T-cell (primary cell): ENCODE measurements around the gene SPAG5. TPM values are rescaled to one million over a fixed set of nuclear protein-coding genes. Genes with fewer than 3 reads are reported as not detected.

Source experiments
- ATAC-seq, 4 experiments: fragments of 200-7000 bp in 3 of 4; fragments of 150-1000 bp in 1 of 4; cut with Tn5 transposase; replicated peaks in 1 of 4; 1 replicate in 3 of 4; 2 replicates in 1 of 4; pipeline ENCODE4 v1.10.0; 2021; ENCODE audit warnings: moderate library complexity in 3 of 4, mild to moderate bottlenecking in 2 of 4, moderate number of reproducible peaks in 1 of 4
- CTCF ChIA-PET, 2 donors: fragments of 300-600 bp; sonication (Branson Sonifier 250); formaldehyde crosslinking; loops; one replicate each; lab custom pipeline; 2022; ENCODE audit warnings: antibody characterized with exemption in 2 of 2; lab: Charles Lee
- POLR2A ChIA-PET, 2 donors: fragments of 300-600 bp; sonication (Branson Sonifier 250); formaldehyde crosslinking; loops; one replicate each; lab custom pipeline; 2022; ENCODE audit warnings: antibody characterized with exemption in 2 of 2; lab: Charles Lee
- DNase-seq, 35 experiments: peaks; one replicate each; pipeline versions ENCODE4 v3.0.0 to v3.0.0-alpha.2; 2013 to 2023
- H3K27ac ChIP-seq: one replicate; pipeline ENCODE4 v1.5.1; 2013; ENCODE audit warnings: low read length
- H3K27me3 ChIP-seq, 2 experiments: replicated peaks in 1 of 2; 1 replicate in 1 of 2; 2 replicates in 1 of 2; pipeline versions ENCODE4 v1.6.1 to v1.7.0; 2013; ENCODE audit warnings: low read length in 1 of 2, mixed read lengths in 1 of 2; ENCODE audit not compliant: control insufficient read depth in 2 of 2, insufficient read depth in 2 of 2; ENCODE audit errors: extremely low read depth in 1 of 2
- H3K36me3 ChIP-seq, 2 donors: 1 replicate in 1 of 2; 2 replicates in 1 of 2; pipeline versions ENCODE4 v1.6.1 to v1.7.0; 2013; ENCODE audit warnings: low read length in 1 of 2; ENCODE audit not compliant: control insufficient read depth in 2 of 2, insufficient read depth in 1 of 2; ENCODE audit errors: extremely low read depth in 1 of 2
- H3K4me1 ChIP-seq, 2 experiments: 1 replicate in 1 of 2; 2 replicates in 1 of 2; pipeline versions ENCODE4 v1.6.1 to v1.7.0; 2013; ENCODE audit warnings: low read length in 2 of 2, mixed read lengths in 1 of 2; ENCODE audit not compliant: insufficient read depth in 2 of 2, control insufficient read depth in 1 of 2; ENCODE audit errors: extremely low read depth in 1 of 2
- H3K4me3 ChIP-seq, 2 donors: 1 replicate in 1 of 2; 2 replicates in 1 of 2; pipeline versions ENCODE4 v1.5.1 to v1.7.0; 2013; ENCODE audit warnings: mild to moderate bottlenecking in 2 of 2, low read length in 1 of 2, moderate library complexity in 1 of 2; ENCODE audit not compliant: control insufficient read depth in 1 of 2; ENCODE audit errors: extremely low read depth in 1 of 2
- H3K9me3 ChIP-seq: 2 replicates; pipeline ENCODE4 v1.7.0; 2013
- H3K27ac Mint-ChIP-seq, 2 donors: one replicate each; pipeline ENCODE4 v1.8.0; 2020 to 2021; ENCODE audit warnings: mild to moderate bottlenecking in 2 of 2, mixed read lengths in 2 of 2
- H3K27me3 Mint-ChIP-seq, 2 donors: one replicate each; pipeline ENCODE4 v1.8.0; 2021 to 2022; ENCODE audit warnings: mixed read lengths in 2 of 2
- H3K36me3 Mint-ChIP-seq: one replicate; pipeline ENCODE4 v1.8.0; 2021; ENCODE audit warnings: mixed read lengths
- H3K4me1 Mint-ChIP-seq, 3 donors: one replicate each; pipeline ENCODE4 v1.8.0; 2020 to 2022; ENCODE audit warnings: mixed read lengths in 3 of 3, mild to moderate bottlenecking in 1 of 3
- H3K4me3 Mint-ChIP-seq, 3 donors: one replicate each; pipeline ENCODE4 v1.8.0; 2020 to 2022; ENCODE audit warnings: mild to moderate bottlenecking in 3 of 3, mixed read lengths in 3 of 3, moderate library complexity in 3 of 3
- H3K9me3 Mint-ChIP-seq, 3 donors: one replicate each; pipeline ENCODE4 v1.8.0; 2020 to 2022; ENCODE audit warnings: mixed read lengths in 3 of 3
- WGBS: methylation state at CpG from one replicate; pipeline ENCODE4 v1.1.5; 2013; ENCODE audit warnings: missing lambda C conversion rate; ENCODE audit not compliant: insufficient coverage; 5-methylcytosine and 5-hydroxymethylcytosine counted together
- total RNA-seq, 35 experiments: library from RNA in 6 of 35; stranded (reverse) in 6 of 35; fragments of 120-200 nt in 1 of 35; gene quantifications; one replicate each; pipeline versions ENCODE4 v1.2.1 to v1.2.4 and lab custom pipeline; 2013 to 2026

The SPAG5 gene
- total RNA-seq, 5 donors from 2014 or later (not counting 1 experiment from before 2014, with no cell fraction given) = 7.7 to 26.5 (median 10.3) TPM

- H3K27ac ChIP-seq = no peak overlapping the region
- H3K27me3 ChIP-seq = peaks cover 0 to 17% of the 10 kb centered on the region in 2 experiments
- H3K27me3 Mint-ChIP-seq = peaks cover 0 to 6% of the 10 kb centered on the region in 2 donors
- H3K4me1 Mint-ChIP-seq = no peaks in the 10 kb centered on the region
- H3K4me1 ChIP-seq = no peaks in the 10 kb centered on the region
- no peak overlapping the region for H3K4me3 Mint-ChIP-seq
- H3K9me3 ChIP-seq = no peaks in the 10 kb centered on the region
- ATAC-seq (no peak), DNase-seq (no peak)
- H3K4me3 ChIP-seq = no peak overlapping the region
- H3K27ac Mint-ChIP-seq = no peak overlapping the region
- POLR2A ChIA-PET = no interaction called here
- H3K36me3 ChIP-seq = no peaks in the 10 kb centered on the region
- CTCF ChIA-PET = no interaction called here
- H3K9me3 Mint-ChIP-seq = no peaks in the 10 kb centered on the region
- WGBS = 97% methylated on average over 4 of the region's 7 CpGs
- no peaks in the 10 kb centered on the region for H3K36me3 Mint-ChIP-seq
These were observed 66.5 kb downstream of the SPAG5 start for GRCh38 chr17:28532050-28532960.

GRCh38 chr17:28530926-28531325 is 67.9 kb downstream of the SPAG5 start:
- peaks cover 0 to 16% of the 10 kb centered on the region in 2 experiments for H3K27me3 ChIP-seq
- H3K27ac ChIP-seq = no peak overlapping the region
- H3K27ac Mint-ChIP-seq = no peak overlapping the region

GRCh38 chr17:28530250-28530649 is 68.6 kb downstream of the SPAG5 start:
- ChIA-PET CTCF (no interaction called here), POLR2A (no interaction called here)
- Mint-ChIP-seq H3K36me3 (no peaks in the 10 kb centered on the region), H3K27ac (no peak overlapping the region), H3K9me3 (no peaks in the 10 kb centered on the region), H3K27me3 (peaks cover 0 to 6% of the 10 kb centered on the region in 2 donors), H3K4me1 (no peaks in the 10 kb centered on the region), H3K4me3 (no peak overlapping the region)
- no peak for ATAC-seq
- H3K36me3 ChIP-seq = no peaks in the 10 kb centered on the region
- no peak overlapping the region for H3K4me3 ChIP-seq
- no peaks in the 10 kb centered on the region for H3K4me1 ChIP-seq
- DNase-seq = no peak
- H3K9me3 ChIP-seq = no peaks in the 10 kb centered on the region
- no peak overlapping the region for H3K27ac ChIP-seq
- peaks cover 0 to 16% of the 10 kb centered on the region in 2 experiments for H3K27me3 ChIP-seq
- no CpG with 5 or more reads among the region's 4 CpGs for WGBS

More at GRCh38 chr17:28530926-28531325, 67.9 kb downstream of the SPAG5 start:
- Mint-ChIP-seq H3K36me3 (no peaks in the 10 kb centered on the region), H3K4me3 (no peak overlapping the region), H3K27me3 (peaks cover 0 to 6% of the 10 kb centered on the region in 2 donors), H3K4me1 (no peaks in the 10 kb centered on the region), H3K9me3 (no peaks in the 10 kb centered on the region)
- no peaks in the 10 kb centered on the region for H3K36me3 ChIP-seq
- CTCF ChIA-PET = no interaction called here
- H3K4me3 ChIP-seq = no peak overlapping the region
- H3K4me1 ChIP-seq = no peaks in the 10 kb centered on the region
- DNase-seq (no peak), ATAC-seq (no peak)
- no CpG with 5 or more reads among the region's 7 CpGs for WGBS
- POLR2A ChIA-PET = no interaction called here
- no peaks in the 10 kb centered on the region for H3K9me3 ChIP-seq

GRCh38 chr17:28529013-28529400 is 69.8 kb downstream of the SPAG5 start:
- Histone ChIP-seq H3K4me3 (no peak overlapping the region), H3K36me3 (no peaks in the 10 kb centered on the region), H3K27me3 (peaks cover 0 to 16% of the 10 kb centered on the region in 2 experiments), H3K9me3 (no peaks in the 10 kb centered on the region), H3K27ac (no peak overlapping the region), H3K4me1 (no peaks in the 10 kb centered on the region)
- Mint-ChIP-seq H3K36me3 (no peaks in the 10 kb centered on the region), H3K4me3 (no peak overlapping the region), H3K27ac (no peak overlapping the region), H3K9me3 (no peaks in the 10 kb centered on the region), H3K27me3 (peaks cover 0 to 6% of the 10 kb centered on the region in 2 donors), H3K4me1 (no peaks in the 10 kb centered on the region)
- POLR2A ChIA-PET = no interaction called here
- CTCF ChIA-PET = no interaction called here
- DNase-seq (no peak), ATAC-seq (no peak)
- no CpG with 5 or more reads among the region's 3 CpGs for WGBS

- Mint-ChIP-seq H3K27ac (no peak overlapping the region), H3K4me1 (no peaks in the 10 kb centered on the region), H3K36me3 (no peaks in the 10 kb centered on the region), H3K9me3 (no peaks in the 10 kb centered on the region), H3K27me3 (peaks cover 0 to 3% of the 10 kb centered on the region in 2 donors), H3K4me3 (no peak overlapping the region)
- no peak for ATAC-seq
- Histone ChIP-seq H3K4me1 (no peaks in the 10 kb centered on the region), H3K36me3 (no peaks in the 10 kb centered on the region), H3K27me3 (peaks cover 0 to 16% of the 10 kb centered on the region in 2 experiments), H3K27ac (no peak overlapping the region), H3K4me3 (no peak overlapping the region), H3K9me3 (no peaks in the 10 kb centered on the region)
- WGBS = 64% methylated on average over 7 of the region's 9 CpGs
- no peak for DNase-seq
- POLR2A ChIA-PET = no interaction called here
- CTCF ChIA-PET = no interaction called here
These were observed 70.4 kb downstream of the SPAG5 start for GRCh38 chr17:28528327-28529012.

GRCh38 chr17:28527859-28528258 is 71.0 kb downstream of the SPAG5 start:
- no peaks in the 10 kb centered on the region for H3K4me1 Mint-ChIP-seq
- H3K36me3 Mint-ChIP-seq = no peaks in the 10 kb centered on the region
- H3K27me3 ChIP-seq = peaks cover 0 to 16% of the 10 kb centered on the region in 2 experiments
- no peaks in the 10 kb centered on the region for H3K4me1 ChIP-seq
- peaks cover 0 to 2% of the 10 kb centered on the region in 2 donors for H3K27me3 Mint-ChIP-seq
- 92% methylated on average over 2 of the region's 2 CpGs for WGBS
- H3K27ac ChIP-seq = no peak overlapping the region
- H3K4me3 ChIP-seq = no peak overlapping the region
- no peaks in the 10 kb centered on the region for H3K9me3 Mint-ChIP-seq
- ChIA-PET POLR2A (no interaction called here), CTCF (no interaction called here)
- H3K4me3 Mint-ChIP-seq = no peak overlapping the region
- ATAC-seq (no peak), DNase-seq (no peak)
- H3K27ac Mint-ChIP-seq = no peak overlapping the region
- no peaks in the 10 kb centered on the region for H3K9me3 ChIP-seq
- H3K36me3 ChIP-seq = no peaks in the 10 kb centered on the region
